PFSK-1 (cell line): ENCODE measurements around the gene KRTCAP2.

Experiments
- FOXP2 ChIP-seq: optimal IDR thresholded peaks from 2 replicates; pipeline ENCODE3; 2011; ENCODE audit warnings: borderline replicate concordance, control low read depth, inconsistent platforms; ENCODE audit not compliant: insufficient read depth; ENCODE audit errors: extremely low read length, extremely low read depth
- POLR2AphosphoS5 ChIP-seq: IDR thresholded peaks from 2 replicates; pipeline ENCODE4 v1.6.1; 2012; ENCODE audit warnings: low read depth, mild to moderate bottlenecking, control low read depth, low read length, moderate library complexity
- REST ChIP-seq, 2 experiments: IDR thresholded peaks; 2 replicates each; pipeline versions ENCODE4 v1.6.1 to v1.8.0; 2011 to 2012; ENCODE audit warnings: low read depth in 2 of 2, low read length in 2 of 2, control low read depth in 1 of 2, inconsistent platforms in 1 of 2, mild to moderate bottlenecking in 1 of 2, moderate library complexity in 1 of 2; ENCODE audit not compliant: insufficient read depth in 1 of 2
- SIN3A ChIP-seq: IDR thresholded peaks from 2 replicates; pipeline ENCODE4 v1.6.1; 2012; ENCODE audit warnings: mild to moderate bottlenecking, low read length, moderate library complexity, borderline replicate concordance; ENCODE audit not compliant: insufficient read depth
- TAF1 ChIP-seq: IDR thresholded peaks from 2 replicates; pipeline ENCODE4 v1.6.1; 2012; ENCODE audit warnings: low read length, control low read depth, borderline replicate concordance; ENCODE audit not compliant: insufficient read depth

Gene KRTCAP2

DNA sequence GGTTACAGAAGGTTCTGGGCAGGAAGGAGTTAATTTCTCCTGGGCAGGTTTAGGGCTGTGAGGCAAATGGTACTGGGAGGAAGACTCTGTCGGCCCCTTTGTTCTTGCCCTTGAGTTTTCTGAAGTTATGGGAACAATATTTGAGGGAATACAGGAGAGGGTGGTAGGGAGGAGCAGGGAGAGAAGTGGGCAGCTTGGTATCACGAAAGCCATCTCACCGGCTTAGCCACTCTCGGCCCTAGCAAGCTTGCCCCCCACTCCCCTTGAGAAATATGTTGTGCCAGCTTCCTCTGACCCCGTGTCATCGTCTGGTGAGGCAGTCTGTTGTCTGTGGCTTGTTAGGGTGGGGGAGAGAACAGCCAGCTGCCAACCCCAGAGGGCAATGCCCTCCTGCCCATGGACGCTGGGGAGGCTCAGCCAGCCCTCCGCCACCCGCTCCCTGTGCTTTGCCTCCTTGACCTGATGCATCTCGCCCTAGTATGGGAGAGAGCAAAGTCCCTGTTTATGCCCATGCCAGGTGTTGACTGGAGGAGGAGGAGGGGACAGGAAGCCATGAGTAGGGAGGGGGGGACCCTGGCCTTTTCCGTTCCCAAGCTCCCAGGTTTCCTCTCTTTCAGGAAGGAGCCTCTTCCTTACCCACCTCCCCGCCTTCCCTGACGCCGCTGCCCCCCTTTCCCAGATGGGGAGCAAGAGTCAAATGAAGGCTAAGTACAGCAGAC, 44.2 kb downstream of the KRTCAP2 start:
- TF ChIP-seq TAF1 (no peak), POLR2AphosphoS5 (no peak), SIN3A (0 out of 2 replicates have a peak, but pooled peaks have one; percentile 44), FOXP2 (no peak), REST (IDR thresholded peaks at IDR 0.05; ENCODE audit: insufficient read depth in 1 of 2, low read depth in 2 of 2, low read length in 2 of 2) (no peak)

DNA sequence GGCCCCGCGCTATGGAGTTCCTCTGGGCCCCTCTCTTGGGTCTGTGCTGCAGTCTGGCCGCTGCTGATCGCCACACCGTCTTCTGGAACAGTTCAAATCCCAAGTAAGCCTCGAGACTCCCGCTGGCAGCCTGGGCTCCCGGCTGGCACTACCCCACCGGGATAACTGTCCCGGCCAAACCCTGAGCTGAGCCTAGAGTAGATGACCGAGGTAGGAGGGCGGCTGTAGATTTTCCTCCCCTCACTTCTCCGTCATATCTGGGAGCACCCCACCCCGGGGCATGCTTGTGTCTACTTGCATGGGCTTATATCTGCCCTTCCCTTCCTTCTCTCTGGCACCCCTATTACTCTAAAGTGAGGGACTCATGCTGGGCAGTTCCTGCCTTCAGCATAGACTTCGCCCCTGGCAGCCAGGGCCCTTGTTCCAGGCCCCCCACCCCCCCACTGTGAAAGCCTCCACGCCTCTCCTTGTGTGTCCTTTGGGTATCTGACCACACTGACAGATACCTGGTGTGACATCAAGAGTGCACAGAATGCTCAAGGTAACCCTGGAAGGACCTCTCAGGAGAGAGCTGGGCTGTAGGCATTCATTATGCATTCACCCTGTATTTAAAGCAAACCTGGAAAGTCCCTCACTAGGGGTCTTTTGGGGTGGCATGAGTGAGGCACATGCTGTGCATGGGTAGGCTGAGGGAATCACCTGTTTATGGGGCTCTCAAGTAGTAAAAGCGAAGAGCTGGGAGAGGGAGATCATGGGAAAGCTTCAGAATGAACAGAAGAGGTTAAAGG, 44.9 kb downstream of the KRTCAP2 start:
- TF ChIP-seq TAF1 (no peak), POLR2AphosphoS5 (no peak), SIN3A (no peak), REST (IDR thresholded peaks at IDR 0.05; ENCODE audit: insufficient read depth in 1 of 2, low read depth in 2 of 2, low read length in 2 of 2) (no peak), FOXP2 (no peak)

DNA sequence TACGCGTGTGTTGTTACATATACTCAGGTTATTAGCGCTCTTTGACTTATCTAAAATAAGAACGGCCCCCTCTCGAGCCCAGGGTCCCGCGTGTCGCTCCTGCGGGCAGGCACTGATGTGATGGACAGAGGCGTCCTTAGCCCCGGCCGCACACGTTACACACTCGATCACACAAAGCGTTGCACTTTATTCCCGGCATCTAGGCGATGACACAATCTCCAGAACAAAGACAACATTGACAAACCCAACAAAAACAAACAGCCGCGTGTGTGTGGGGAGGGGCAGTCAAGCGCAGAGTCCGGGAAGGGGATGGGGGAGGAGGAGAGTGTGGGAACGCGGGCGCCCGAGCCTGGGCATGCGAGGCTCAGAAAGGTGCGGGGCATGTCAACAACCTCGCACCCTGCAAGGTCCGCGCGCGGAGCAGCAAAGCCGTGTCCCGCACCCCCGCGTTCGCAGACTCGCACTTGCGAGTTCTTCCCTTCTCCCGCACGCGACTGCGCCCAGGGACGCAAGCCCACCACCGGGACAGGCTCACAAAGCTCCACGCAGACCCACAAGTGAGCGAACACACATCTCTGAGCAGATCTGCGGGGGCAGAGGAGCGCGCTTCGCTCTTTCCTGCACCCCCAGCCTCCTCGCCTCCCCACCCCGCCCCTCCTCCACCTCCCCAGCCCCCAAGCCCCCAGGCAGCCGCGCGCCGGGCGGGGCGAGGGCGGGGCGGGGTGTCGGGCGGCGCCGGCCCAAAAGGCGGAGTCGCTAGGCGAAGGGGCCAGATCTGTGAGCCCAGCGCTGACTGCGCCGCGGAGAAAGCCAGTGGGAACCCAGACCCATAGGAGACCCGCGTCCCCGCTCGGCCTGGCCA, 45.8 kb downstream of the KRTCAP2 start, which contains the start of gene EFNA1:
EFNA1 (plus strand) TSS at position 772 of the 862 bp plus-strand sequence. CDS start 102 bp downstream, outside the sequence.
- TF ChIP-seq TAF1 (peak; percentile 41; the same call in 1 of the 2 replicates), POLR2AphosphoS5 (peak; percentile 78), SIN3A (peak; percentile 96; the same call in 1 of the 2 replicates), REST (IDR thresholded peaks at IDR 0.05; ENCODE audit: insufficient read depth in 1 of 2, low read depth in 2 of 2, low read length in 2 of 2) (peak in 1 of 2 experiments; percentile 54; a peak in 2 of 4 replicates), FOXP2 (no peak)

- no peak for TF ChIP-seq TAF1
- no peak for TF ChIP-seq SIN3A
- no peak for TF ChIP-seq POLR2AphosphoS5
- no peak for TF ChIP-seq FOXP2
- TF ChIP-seq REST (IDR thresholded peaks at IDR 0.05; ENCODE audit: insufficient read depth in 1 of 2, low read depth in 2 of 2, low read length in 2 of 2), result no peak
These were observed 46.5 kb downstream of the KRTCAP2 start for GRCh38 chr1:155126556-155127104.
